SIG-M5 (cell line): ENCODE measurements around the gene P4HTM.
"Not testable (repeated sequence)": the region's sequence is repeated elsewhere in the genome, so short reads cannot be mapped to it uniquely, and the experiment has no call there.

Source experiments
- DNase-seq: peaks from one replicate; lab custom pipeline; 2025; lab: John Stamatoyannopoulos, UW

Gene P4HTM

DNA sequence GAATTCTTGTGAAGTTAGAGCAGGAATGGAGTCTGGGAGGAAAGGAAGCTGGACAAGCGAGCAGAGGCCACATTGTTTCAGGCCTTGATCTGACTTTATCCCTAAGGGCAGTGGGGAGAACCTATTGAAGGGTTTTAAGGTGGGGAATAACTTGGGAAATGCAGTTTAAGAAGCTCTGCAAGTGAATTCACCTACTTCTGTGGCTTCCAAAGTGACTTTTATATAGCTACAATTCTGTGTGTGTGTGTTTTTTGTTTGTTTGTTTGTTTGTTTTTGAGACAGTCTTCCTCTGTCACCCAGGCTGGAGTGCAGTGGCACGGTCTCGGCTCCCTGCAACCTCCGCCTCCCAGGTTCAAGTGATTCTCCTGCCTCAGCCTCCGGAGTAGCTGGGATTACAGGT, 18.6 kb downstream of the P4HTM start:
- DNase-seq: not testable (repeated sequence)

DNA sequence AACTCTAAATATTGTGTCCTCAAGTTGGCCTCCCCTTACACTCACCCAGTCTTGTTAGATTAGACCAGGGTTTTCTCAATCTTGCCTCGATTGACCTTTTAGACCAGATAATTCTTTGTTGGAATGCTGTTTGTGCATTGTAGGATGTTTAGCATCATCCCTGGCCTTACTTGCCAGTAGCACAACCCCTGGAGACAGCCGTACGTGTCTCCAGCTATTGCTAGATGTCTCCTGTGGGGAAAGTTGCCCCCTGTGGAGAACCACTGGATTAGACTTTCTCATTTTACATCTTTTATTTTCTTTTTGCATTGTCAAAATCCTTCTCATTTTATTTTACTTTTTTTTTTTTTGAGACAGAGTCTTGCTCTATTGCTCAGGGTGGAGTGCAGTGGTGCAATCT, 19.4 kb downstream of the P4HTM start:
- DNase-seq: no peak

DNA sequence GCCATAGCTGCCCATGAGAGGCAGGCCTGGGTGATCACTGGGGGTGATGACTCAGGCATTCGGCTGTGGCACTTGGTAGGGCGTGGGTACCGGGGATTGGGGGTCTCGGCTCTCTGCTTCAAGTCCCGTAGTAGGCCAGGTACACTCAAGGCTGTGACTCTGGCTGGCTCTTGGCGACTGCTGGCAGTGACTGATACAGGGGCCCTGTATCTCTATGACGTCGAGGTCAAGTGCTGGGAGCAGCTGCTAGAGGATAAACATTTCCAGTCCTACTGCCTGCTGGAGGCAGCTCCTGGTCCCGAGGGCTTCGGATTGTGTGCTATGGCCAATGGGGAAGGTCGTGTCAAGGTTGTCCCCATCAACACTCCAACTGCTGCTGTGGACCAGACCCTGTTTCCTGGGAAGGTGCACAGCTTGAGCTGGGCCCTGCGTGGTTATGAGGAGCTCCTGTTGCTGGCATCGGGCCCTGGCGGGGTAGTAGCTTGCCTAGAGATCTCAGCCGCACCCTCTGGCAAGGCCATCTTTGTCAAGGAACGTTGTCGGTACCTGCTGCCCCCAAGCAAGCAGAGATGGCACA, 22.5 kb downstream of the P4HTM start:
- DNase-seq: no peak

GRCh38 chr3:49013113-49013737, 23.2 kb downstream of the P4HTM start:
- DNase-seq: no peak

DNA sequence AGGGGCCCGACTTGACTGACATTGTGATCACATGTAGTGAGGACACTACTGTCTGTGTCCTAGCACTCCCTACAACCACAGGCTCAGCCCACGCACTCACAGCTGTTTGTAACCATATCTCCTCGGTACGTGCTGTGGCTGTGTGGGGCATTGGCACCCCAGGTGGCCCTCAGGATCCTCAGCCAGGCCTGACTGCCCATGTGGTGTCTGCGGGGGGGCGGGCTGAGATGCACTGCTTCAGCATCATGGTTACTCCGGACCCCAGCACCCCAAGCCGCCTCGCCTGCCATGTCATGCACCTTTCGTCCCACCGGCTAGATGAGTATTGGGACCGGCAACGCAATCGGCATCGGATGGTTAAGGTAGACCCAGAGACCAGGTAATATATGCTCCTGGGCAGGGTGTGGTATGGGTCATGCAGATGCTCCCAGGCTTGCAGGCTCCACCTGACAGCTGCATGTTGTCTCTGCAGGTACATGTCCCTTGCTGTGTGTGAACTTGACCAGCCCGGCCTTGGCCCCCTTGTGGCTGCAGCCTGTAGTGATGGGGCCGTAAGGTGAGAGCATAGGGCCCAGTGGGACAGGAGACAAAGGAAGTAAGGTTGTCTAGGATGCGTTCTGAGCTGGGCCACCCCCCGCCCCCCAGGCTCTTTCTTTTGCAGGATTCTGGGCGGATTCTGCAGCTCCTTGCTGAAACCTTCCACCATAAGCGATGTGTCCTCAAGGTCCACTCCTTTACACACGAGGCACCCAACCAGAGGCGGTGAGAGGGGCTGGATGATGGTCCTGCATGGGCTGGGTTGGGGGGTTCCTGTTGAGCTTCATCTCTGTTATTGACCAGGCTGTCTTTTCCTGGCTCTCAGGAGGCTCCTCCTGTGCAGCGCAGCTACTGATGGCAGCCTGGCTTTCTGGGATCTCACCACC, 24.0 kb downstream of the P4HTM start:
- DNase-seq: no peak

GRCh38 chr3:49015072-49015471, 25.0 kb downstream of the P4HTM start:
- DNase-seq: no peak

DNA sequence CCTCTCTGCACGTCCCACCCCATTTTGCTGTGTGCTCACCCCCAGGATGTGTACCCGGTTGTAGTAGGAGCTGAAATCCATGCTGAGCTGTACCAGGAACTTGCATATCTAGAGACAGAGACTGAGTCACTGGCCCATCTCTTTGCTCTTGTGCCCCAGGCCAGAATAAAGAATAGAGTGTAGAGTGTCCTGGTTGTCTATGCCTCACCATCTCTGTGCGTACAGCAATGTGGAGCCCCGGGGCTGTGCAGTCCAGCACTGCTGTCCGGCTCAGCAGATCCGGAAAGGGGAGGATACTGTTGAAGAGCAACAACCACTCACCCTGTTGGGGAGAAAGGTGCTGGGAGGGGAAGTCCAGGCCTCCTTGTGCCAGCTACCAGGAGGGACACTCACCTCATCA, 25.7 kb downstream of the P4HTM start:
- DNase-seq: no peak

DNA sequence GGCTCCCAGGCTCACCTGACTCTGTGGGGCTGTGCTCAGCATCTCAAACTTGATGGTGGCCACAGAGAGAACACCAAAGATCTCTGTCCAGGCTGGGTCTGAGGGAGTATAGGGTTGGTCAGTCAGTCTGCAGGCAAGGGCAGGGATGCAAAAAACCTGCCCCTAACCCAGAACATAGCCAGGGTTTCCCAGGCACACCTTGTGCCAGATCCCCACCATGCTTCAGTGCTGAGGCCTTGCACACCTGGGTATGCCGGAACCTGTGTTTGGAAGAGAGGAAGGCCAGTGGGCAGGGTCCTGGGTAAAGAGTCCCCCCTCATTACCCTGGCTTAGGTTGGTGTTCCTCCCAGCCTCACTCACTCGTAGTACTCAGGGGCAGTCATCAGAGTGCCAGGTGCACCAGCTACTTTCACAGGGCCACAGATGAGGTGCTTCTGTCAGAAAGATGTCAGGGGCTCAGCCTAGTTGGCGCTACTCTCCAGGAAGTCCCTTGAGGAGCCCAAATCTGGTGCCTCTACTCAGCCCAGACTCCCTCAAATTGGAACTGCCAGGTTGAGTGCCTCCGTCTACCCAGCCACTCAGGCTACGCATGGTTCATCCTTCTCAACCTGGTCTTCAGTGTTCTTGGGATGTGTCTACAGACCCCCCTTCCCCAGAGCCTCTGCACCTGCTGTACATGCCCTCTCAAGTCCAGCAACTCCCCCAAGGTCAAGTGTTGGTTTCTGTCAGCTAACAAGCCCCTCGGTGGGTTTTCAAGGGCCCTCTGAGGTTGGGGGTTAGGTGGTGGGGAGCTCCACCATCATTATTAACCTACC, 26.6 kb downstream of the P4HTM start:
- DNase-seq: no peak

DNA sequence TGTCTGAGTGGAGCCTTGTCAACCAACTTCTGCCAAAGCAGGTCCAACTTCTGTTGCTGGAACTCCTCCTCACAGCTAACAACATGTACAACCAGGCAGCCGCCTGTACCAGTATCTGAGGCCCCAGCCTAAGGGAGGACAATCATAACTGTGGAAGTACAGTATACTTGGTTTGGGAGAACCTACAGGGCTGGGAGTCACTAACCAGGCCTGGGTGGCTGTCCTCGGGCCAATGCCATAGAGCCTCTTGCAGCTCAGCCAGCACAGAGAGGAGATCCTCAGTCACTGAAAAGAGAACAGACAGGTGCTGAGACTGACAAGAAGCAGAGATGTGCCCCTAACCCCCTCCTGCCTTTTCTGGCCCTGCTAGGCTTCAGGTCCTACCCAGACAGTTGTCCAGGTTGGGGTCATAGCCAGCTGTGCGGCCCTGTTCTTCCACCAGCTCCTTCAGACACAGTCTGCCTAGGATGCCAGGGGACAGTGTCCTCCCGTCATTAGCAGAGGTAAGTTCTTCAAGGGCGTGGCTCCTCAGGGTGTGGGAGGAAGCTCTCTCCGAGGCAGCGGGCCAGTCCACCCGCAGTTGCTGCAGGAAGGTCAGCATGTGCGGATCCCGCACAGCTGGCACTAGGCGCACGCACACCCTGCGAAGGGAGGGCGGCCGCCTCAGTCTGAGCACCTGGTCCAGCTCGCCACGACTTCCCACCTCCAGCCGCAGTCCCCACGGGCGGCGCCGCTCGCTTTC, 27.4 kb downstream of the P4HTM start:
- DNase-seq: no peak

DNA sequence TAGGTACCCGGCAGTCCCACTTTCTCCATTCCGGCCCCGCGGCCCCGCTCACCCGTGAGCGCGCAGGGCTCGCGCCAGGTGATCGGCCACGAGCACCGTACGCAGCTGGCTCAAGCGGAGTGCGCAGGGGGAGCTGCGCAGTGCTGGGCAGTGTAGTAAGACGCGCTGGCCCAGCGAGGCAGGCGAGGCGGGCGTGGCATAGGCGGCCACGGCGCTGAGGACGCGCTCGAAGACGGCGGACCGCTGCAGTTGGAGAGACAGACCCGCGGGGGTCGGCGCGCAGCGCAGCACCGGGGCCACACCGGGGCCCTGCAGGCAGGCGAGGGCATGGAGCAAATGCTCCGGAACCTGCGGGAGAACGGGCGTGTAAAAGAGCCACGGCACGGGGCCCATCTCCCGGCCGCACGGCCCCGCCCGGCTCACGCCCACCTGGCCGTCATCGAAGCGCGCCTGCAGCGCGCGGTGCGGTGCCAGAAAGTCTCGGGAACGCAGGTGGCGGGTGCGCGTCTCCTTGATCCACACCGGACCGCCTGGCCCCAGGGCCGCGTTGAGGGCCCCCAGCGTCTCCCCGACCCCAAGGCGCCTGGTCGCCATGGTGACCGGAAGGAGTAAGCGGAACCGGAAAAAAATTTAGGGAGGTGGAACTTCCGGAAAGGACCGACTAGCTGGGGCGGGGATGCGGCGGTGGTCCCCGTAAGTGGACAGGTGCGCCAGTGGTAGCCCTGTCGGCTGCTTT, 28.1 kb downstream of the P4HTM start, which contains the start of gene DALRD3:
TSS of gene DALRD3 (minus strand) at position 610 of the 736 bp plus-strand sequence. CDS start at position 594, 16 bp downstream.
- no peak for DNase-seq

GRCh38 chr3:49018707-49019006, 28.6 kb downstream of the P4HTM start:
- no peak for DNase-seq

GRCh38 chr3:49019941-49020329, 29.9 kb downstream of the P4HTM start:
- no peak for DNase-seq

DNA sequence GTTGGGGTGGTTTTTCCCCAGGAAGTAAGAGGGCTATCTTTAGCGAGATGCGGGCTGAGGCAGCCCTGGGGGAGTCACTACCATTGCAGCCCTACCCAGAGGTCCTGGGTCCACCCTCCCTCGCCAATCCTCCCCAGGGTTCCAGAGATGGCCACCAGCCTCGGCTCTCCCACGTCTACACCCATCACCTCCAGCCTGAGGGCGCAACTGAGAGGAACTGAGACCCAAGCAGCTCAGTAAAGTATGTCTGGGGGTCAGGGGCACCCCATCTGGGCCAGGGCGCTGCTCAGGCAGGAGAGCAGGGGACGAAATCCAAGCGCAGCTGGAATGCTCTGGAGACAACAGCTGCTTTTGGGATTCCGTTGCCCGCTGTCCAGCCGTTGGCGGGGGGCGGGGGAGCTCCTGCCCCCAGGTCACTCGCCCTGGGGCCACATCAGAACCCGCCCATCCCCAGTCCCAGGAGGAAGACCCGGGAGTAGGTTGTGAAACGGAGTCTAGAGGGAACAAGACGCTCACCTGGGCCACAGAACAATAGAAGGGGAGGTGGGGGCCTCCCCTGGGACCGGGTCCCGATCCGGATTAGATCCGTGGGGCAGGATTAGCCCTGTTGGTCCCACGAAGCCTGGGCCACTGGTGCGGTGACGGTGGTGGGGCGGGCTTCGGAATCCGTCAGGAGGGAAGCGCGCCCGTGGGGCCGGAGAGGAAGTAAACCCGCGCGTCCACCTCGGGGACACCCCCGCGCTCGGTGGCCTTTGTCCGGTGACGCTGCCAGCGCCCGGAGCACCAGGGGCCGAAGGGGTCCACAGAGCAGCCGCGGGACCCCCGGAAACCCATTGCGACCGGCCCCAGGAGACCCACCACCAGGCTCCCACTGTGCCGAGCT, 30.5 kb downstream of the P4HTM start:
- DNase-seq: no peak

- DNase-seq: peak; percentile 80
Observed at GRCh38 chr3:49021213-49021812, 31.3 kb downstream of the P4HTM start.

DNA sequence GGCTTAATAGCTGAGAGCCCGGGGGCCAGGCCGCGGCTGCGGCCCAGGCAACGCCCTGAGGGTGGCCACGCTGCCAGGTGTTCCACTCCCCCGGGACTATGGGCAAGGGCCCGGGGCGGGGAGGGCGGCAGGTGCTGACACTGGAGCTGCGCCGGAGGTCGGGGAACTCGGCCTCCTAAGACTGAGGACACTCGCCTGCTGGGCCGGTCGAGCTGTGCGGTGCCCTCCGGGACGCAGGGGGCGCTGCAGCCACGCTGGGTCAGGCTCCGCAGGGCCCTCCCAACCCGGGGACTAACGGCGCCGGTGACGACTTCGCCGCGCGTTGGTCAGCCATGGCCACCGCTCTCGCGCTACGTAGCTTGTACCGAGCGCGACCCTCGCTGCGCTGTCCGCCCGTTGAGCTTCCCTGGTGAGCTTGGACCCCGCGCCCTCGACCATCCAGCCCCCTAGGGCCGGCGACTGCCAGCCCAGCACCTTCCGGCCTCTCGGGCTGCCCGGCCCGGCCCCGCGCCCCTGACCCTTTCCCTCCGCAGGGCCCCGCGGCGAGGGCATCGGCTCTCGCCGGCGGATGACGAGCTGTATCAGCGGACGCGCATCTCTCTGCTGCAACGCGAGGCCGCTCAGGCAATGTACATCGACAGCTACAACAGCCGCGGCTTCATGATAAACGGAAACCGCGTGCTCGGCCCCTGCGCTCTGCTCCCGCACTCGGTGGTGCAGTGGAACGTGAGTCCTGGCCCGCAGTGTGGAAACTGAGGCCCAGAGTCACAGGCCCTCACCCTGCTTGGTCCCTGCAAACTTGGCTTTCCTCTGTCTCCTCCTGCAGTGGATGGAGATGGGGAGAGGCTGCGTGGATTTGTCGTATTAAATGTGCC, 32.0 kb downstream of the P4HTM start, which contains the start of gene NDUFAF3:
TSS of gene NDUFAF3 (plus strand) at position 309 of the 875 bp plus-strand sequence. CDS start at position 333, 24 bp downstream.
- no peak for DNase-seq

DNA sequence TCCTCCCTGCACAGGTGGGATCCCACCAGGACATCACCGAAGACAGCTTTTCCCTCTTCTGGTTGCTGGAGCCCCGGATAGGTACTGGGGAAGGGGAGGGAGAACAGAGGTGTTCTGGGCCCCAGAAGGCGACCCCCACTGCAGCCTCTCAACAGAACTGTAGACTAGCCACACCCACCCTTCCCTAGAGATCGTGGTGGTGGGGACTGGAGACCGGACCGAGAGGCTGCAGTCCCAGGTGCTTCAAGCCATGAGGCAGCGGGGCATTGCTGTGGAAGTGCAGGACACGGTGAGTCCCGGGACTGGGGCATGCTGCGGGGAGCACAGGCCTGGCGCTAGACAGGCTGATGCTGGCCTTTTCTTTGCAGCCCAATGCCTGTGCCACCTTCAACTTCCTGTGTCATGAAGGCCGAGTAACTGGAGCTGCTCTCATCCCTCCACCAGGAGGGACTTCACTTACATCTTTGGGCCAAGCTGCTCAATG, 32.7 kb downstream of the P4HTM start:
- DNase-seq: no peak

GRCh38 chr3:49023775-49024174, 33.7 kb downstream of the P4HTM start:
- no peak for DNase-seq

- DNase-seq: no peak
Observed at GRCh38 chr3:49024449-49024848, 34.4 kb downstream of the P4HTM start.
